BLaER1 (cell line): ENCODE results near the gene ITIH2.
"Not testable (repeated sequence)": the region's sequence is repeated elsewhere in the genome, so short reads cannot be mapped to it uniquely, and the experiment has no call there.

Experiments used
- H3K27ac ChIP-seq: shearing (Covaris generic); formaldehyde crosslinking; 2 replicates; pipeline ENCODE4 v1.8.1; 2022
- H3K27me3 ChIP-seq: shearing (Covaris generic); formaldehyde crosslinking; 2 replicates; pipeline ENCODE4 v1.8.1; 2022
- H3K36me3 ChIP-seq: shearing (Covaris generic); formaldehyde crosslinking; 2 replicates; pipeline ENCODE4 v1.8.1; 2022
- H3K4me1 ChIP-seq: shearing (Covaris generic); formaldehyde crosslinking; 2 replicates; pipeline ENCODE4 v1.8.1; 2022
- H3K4me2 ChIP-seq: shearing (Covaris generic); formaldehyde crosslinking; 2 replicates; pipeline ENCODE4 v1.8.1; 2022
- H3K4me3 ChIP-seq: shearing (Covaris generic); formaldehyde crosslinking; 2 replicates; pipeline ENCODE4 v1.8.1; 2022
- H3K9ac ChIP-seq: shearing (Covaris generic); formaldehyde crosslinking; 2 replicates; pipeline ENCODE4 v1.8.1; 2022
- H3K9me3 ChIP-seq: shearing (Covaris generic); formaldehyde crosslinking; 2 replicates; pipeline ENCODE4 v1.8.1; 2022
- H4K20me1 ChIP-seq: shearing (Covaris generic); formaldehyde crosslinking; 2 replicates; pipeline ENCODE4 v1.8.1; 2022
- Cebpa-rat ChIP-seq: shearing (Covaris generic); IDR thresholded peaks from 2 replicates; pipeline ENCODE4 v1.8.1; 2022

The ITIH2 gene

GRCh38 chr10:7738536-7739407 is 35.7 kb downstream of the ITIH2 start:
- Histone ChIP-seq H3K9ac (no peak overlapping the region), H3K36me3 (no peaks in the 10 kb centered on the region), H3K4me3 (no peak overlapping the region), H4K20me1 (no peaks in the 10 kb centered on the region), H3K9me3 (no peaks in the 10 kb centered on the region), H3K27ac (no peak overlapping the region), H3K4me2 (no peak overlapping the region), H3K4me1 (no peaks in the 10 kb centered on the region), H3K27me3 (no peaks in the 10 kb centered on the region)
- no peak for TF ChIP-seq Cebpa-rat

- Histone ChIP-seq H3K36me3 (0 out of 2 replicates have a peak, but pooled peaks cover 6% of the 10 kb centered on the region), H3K9me3 (no peaks in the 10 kb centered on the region), H3K4me1 (no peaks in the 10 kb centered on the region), H4K20me1 (no peaks in the 10 kb centered on the region), H3K27ac (no peak overlapping the region), H3K9ac (no peak overlapping the region), H3K4me2 (no peak overlapping the region), H3K27me3 (no peaks in the 10 kb centered on the region), H3K4me3 (no peak overlapping the region)
- no peak for TF ChIP-seq Cebpa-rat
Measured at GRCh38 chr10:7744307-7744706, 41.2 kb downstream of the ITIH2 start.

GRCh38 chr10:7748637-7749036 is 45.5 kb downstream of the ITIH2 start:
- H3K9me3 ChIP-seq, H3K4me3 ChIP-seq, H4K20me1 ChIP-seq, H3K27ac ChIP-seq, H3K9ac ChIP-seq, H3K27me3 ChIP-seq, H3K4me1 ChIP-seq, H3K4me2 ChIP-seq: not testable (repeated sequence)
- H3K36me3 ChIP-seq = peaks cover 44% of the 10 kb centered on the region

GRCh38 chr10:7750222-7750621 is 47.1 kb downstream of the ITIH2 start:
- H3K9ac ChIP-seq = no peak overlapping the region
- H3K27me3 ChIP-seq = no peaks in the 10 kb centered on the region
- H3K36me3 ChIP-seq = peaks cover 60% of the 10 kb centered on the region
- no peak overlapping the region for H3K4me3 ChIP-seq
- no peaks in the 10 kb centered on the region for H3K4me1 ChIP-seq
- H4K20me1 ChIP-seq = no peaks in the 10 kb centered on the region
- TF ChIP-seq Cebpa-rat = no peak
- H3K4me2 ChIP-seq = no peak overlapping the region
- no peaks in the 10 kb centered on the region for H3K9me3 ChIP-seq
- no peak overlapping the region for H3K27ac ChIP-seq

GRCh38 chr10:7752251-7752650 is 49.1 kb downstream of the ITIH2 start:
- Histone ChIP-seq H3K4me3 (no peak overlapping the region), H3K27ac (no peak overlapping the region), H3K9me3 (no peaks in the 10 kb centered on the region), H3K36me3 (peaks cover 69% of the 10 kb centered on the region), H3K27me3 (no peaks in the 10 kb centered on the region), H3K4me2 (no peak overlapping the region), H4K20me1 (no peaks in the 10 kb centered on the region), H3K9ac (no peak overlapping the region), H3K4me1 (no peaks in the 10 kb centered on the region)
- TF ChIP-seq Cebpa-rat = no peak

GRCh38 chr10:7755103-7755502 is 52.0 kb downstream of the ITIH2 start:
- no peak for TF ChIP-seq Cebpa-rat
- no peaks in the 10 kb centered on the region for H3K4me1 ChIP-seq
- H3K36me3 ChIP-seq = peaks cover 77% of the 10 kb centered on the region
- no peaks in the 10 kb centered on the region for H3K9me3 ChIP-seq
- H3K27ac ChIP-seq = no peak overlapping the region
- H3K9ac ChIP-seq = no peak overlapping the region
- no peaks in the 10 kb centered on the region for H4K20me1 ChIP-seq
- no peaks in the 10 kb centered on the region for H3K27me3 ChIP-seq
- H3K4me3 ChIP-seq = no peak overlapping the region
- H3K4me2 ChIP-seq = no peak overlapping the region

GRCh38 chr10:7756360-7756992 is 53.4 kb downstream of the ITIH2 start:
- Histone ChIP-seq H3K4me1 (no peaks in the 10 kb centered on the region), H4K20me1 (no peaks in the 10 kb centered on the region), H3K4me2 (no peak overlapping the region), H3K27ac (no peak overlapping the region), H3K9me3 (no peaks in the 10 kb centered on the region), H3K36me3 (peaks cover 78% of the 10 kb centered on the region), H3K4me3 (no peak overlapping the region), H3K27me3 (no peaks in the 10 kb centered on the region), H3K9ac (no peak overlapping the region)
- no peak for TF ChIP-seq Cebpa-rat

- TF ChIP-seq Cebpa-rat = no peak
Measured at GRCh38 chr10:7763929-7764328, 60.8 kb downstream of the ITIH2 start.

GRCh38 chr10:7766241-7766640 is 63.1 kb downstream of the ITIH2 start:
- H3K27ac ChIP-seq = no peak overlapping the region
- peaks cover 87% of the 10 kb centered on the region for H3K36me3 ChIP-seq
- TF ChIP-seq Cebpa-rat = no peak
- H3K9me3 ChIP-seq = no peaks in the 10 kb centered on the region
- H3K27me3 ChIP-seq = no peaks in the 10 kb centered on the region
- no peaks in the 10 kb centered on the region for H4K20me1 ChIP-seq
- no peak overlapping the region for H3K4me3 ChIP-seq
- no peak overlapping the region; the same call in 1 of the 2 replicates for H3K9ac ChIP-seq
- H3K4me1 ChIP-seq = peaks cover 9% of the 10 kb centered on the region
- H3K4me2 ChIP-seq = no peak overlapping the region

More at GRCh38 chr10:7763929-7764328, 60.8 kb downstream of the ITIH2 start:
- H3K36me3 ChIP-seq = peaks cover 89% of the 10 kb centered on the region
- H3K27ac ChIP-seq = no peak overlapping the region
- no peak overlapping the region for H3K9ac ChIP-seq
- no peaks in the 10 kb centered on the region for H3K27me3 ChIP-seq
- H4K20me1 ChIP-seq = no peaks in the 10 kb centered on the region
- no peak overlapping the region for H3K4me2 ChIP-seq
- no peaks in the 10 kb centered on the region for H3K9me3 ChIP-seq
- H3K4me1 ChIP-seq = no peaks in the 10 kb centered on the region
- H3K4me3 ChIP-seq = no peak overlapping the region

GRCh38 chr10:7767209-7767608 is 64.1 kb downstream of the ITIH2 start:
- no peaks in the 10 kb centered on the region for H3K9me3 ChIP-seq
- no peaks in the 10 kb centered on the region for H4K20me1 ChIP-seq
- no peak overlapping the region for H3K4me2 ChIP-seq
- H3K27ac ChIP-seq = no peak overlapping the region
- no peak overlapping the region for H3K9ac ChIP-seq
- H3K27me3 ChIP-seq = no peaks in the 10 kb centered on the region
- H3K4me1 ChIP-seq = peaks cover 19% of the 10 kb centered on the region
- TF ChIP-seq Cebpa-rat = no peak
- no peak overlapping the region for H3K4me3 ChIP-seq
- H3K36me3 ChIP-seq = peaks cover 78% of the 10 kb centered on the region
